SK-N-SH treated with all-trans-retinoic acid at 6 μM for 48 hours (cell line): ENCODE results near the gene TRIM37.

Experiments
- ATAC-seq: fragments of 200-7000 bp; cut with Tn5 transposase; 3 replicates; pipeline ENCODE4 v1.9.1; 2020; ENCODE audit warnings: mild to moderate bottlenecking, moderate library complexity
- BACH2 ChIP-seq: fragments of 250-450 bp; sonication (Bioruptor Pico); IDR thresholded peaks from 2 replicates; pipeline ENCODE4 v1.9.0; 2021; ENCODE audit warnings: mild to moderate bottlenecking, borderline replicate concordance
- CSDC2 ChIP-seq: fragments of 250-450 bp; sonication (Bioruptor Pico); IDR thresholded peaks from 2 replicates; pipeline ENCODE4 v1.5.0; 2020; ENCODE audit warnings: mild to moderate bottlenecking, moderate library complexity
- ESRRG ChIP-seq: fragments of 250-450 bp; sonication (Bioruptor Pico); IDR thresholded peaks from 2 replicates; pipeline ENCODE4 v1.6.1; 2021; ENCODE audit warnings: mild to moderate bottlenecking
- GLIS3 ChIP-seq: fragments of 250-450 bp; sonication (Bioruptor Pico); IDR thresholded peaks from 2 replicates; pipeline ENCODE4 v1.5.0; 2020; ENCODE audit warnings: mild to moderate bottlenecking, moderate library complexity
- OSR1 ChIP-seq: fragments of 250-450 bp; sonication (Bioruptor Pico); IDR thresholded peaks from 2 replicates; pipeline ENCODE4 v1.8.0; 2022; ENCODE audit warnings: moderate library complexity, mild to moderate bottlenecking, inconsistent platforms
- PPARA ChIP-seq: fragments of 250-450 bp; sonication (Bioruptor Pico); IDR thresholded peaks from 2 replicates; pipeline ENCODE4 v1.5.0; 2020; ENCODE audit warnings: mild to moderate bottlenecking, borderline replicate concordance
- RARB ChIP-seq: fragments of 250-450 bp; sonication (Bioruptor Pico); IDR thresholded peaks from 2 replicates; pipeline ENCODE4 v1.8.0; 2021; ENCODE audit warnings: mild to moderate bottlenecking, moderate library complexity
- SNAI2 ChIP-seq: fragments of 250-450 bp; sonication (Bioruptor Pico); IDR thresholded peaks from 2 replicates; pipeline ENCODE4 v1.5.0; 2020; ENCODE audit warnings: mild to moderate bottlenecking, moderate library complexity
- TCF4 ChIP-seq: fragments of 250-450 bp; sonication (Bioruptor Pico); IDR thresholded peaks from 2 replicates; pipeline ENCODE4 v1.8.0; 2021; ENCODE audit warnings: mild to moderate bottlenecking, moderate library complexity, borderline replicate concordance
- ZC3H10 ChIP-seq: fragments of 250-450 bp; sonication (Bioruptor Pico); IDR thresholded peaks from 2 replicates; pipeline ENCODE4 v1.5.1; 2021; ENCODE audit warnings: mild to moderate bottlenecking, moderate library complexity
- ZFP3 ChIP-seq: fragments of 250-450 bp; sonication (Bioruptor Pico); IDR thresholded peaks from 2 replicates; pipeline ENCODE4 v1.5.0; 2020; ENCODE audit warnings: mild to moderate bottlenecking, moderate library complexity
- ZFP30 ChIP-seq: fragments of 450-650 bp; formaldehyde crosslinking; IDR thresholded peaks from 2 replicates; pipeline ENCODE4 v1.5.0; 2022; ENCODE audit warnings: mild to moderate bottlenecking, moderate library complexity
- ZNF565 ChIP-seq: fragments of 450-650 bp; formaldehyde crosslinking; conservative IDR thresholded peaks from 2 replicates; pipeline ENCODE4 v1.5.0; 2020; ENCODE audit warnings: low read depth, mild to moderate bottlenecking, moderate library complexity
- ZNF70 ChIP-seq: fragments of 450-650 bp; formaldehyde crosslinking; IDR thresholded peaks from 2 replicates; pipeline ENCODE4 v1.5.0; 2020; ENCODE audit warnings: mild to moderate bottlenecking, moderate library complexity
- ZNF8 ChIP-seq: fragments of 450-650 bp; formaldehyde crosslinking; IDR thresholded peaks from 2 replicates; pipeline ENCODE4 v1.5.0; 2020; ENCODE audit warnings: mild to moderate bottlenecking, moderate library complexity
- TF ChIP-seq, protein P1 (sequence below): fragments of 250-450 bp; sonication (Bioruptor Pico); IDR thresholded peaks from 2 replicates; pipeline ENCODE4 v1.8.0; 2021; ENCODE audit warnings: low read depth, mild to moderate bottlenecking, moderate library complexity, borderline replicate concordance
- TF ChIP-seq, protein P2 (sequence below): fragments of 250-450 bp; sonication (Bioruptor Pico); IDR thresholded peaks from 2 replicates; pipeline ENCODE4 v1.5.1; 2021; ENCODE audit warnings: mild to moderate bottlenecking, moderate library complexity
- TF ChIP-seq, protein P3 (sequence below): fragments of 250-450 bp; sonication (Bioruptor Pico); IDR thresholded peaks from 2 replicates; pipeline ENCODE4 v1.8.0; 2020; ENCODE audit warnings: mild to moderate bottlenecking, moderate library complexity, borderline replicate concordance
- TF ChIP-seq, protein P4 (sequence below): fragments of 250-450 bp; sonication (Bioruptor Pico); IDR thresholded peaks from 2 replicates; pipeline ENCODE4 v1.5.0; 2020; ENCODE audit warnings: mild to moderate bottlenecking, moderate library complexity
- TF ChIP-seq, protein P5 (sequence below): fragments of 250-450 bp; sonication (Bioruptor Pico); IDR thresholded peaks from 2 replicates; pipeline ENCODE4 v1.5.1; 2020; ENCODE audit warnings: low read depth, mild to moderate bottlenecking, moderate library complexity

The TRIM37 gene

DNA sequence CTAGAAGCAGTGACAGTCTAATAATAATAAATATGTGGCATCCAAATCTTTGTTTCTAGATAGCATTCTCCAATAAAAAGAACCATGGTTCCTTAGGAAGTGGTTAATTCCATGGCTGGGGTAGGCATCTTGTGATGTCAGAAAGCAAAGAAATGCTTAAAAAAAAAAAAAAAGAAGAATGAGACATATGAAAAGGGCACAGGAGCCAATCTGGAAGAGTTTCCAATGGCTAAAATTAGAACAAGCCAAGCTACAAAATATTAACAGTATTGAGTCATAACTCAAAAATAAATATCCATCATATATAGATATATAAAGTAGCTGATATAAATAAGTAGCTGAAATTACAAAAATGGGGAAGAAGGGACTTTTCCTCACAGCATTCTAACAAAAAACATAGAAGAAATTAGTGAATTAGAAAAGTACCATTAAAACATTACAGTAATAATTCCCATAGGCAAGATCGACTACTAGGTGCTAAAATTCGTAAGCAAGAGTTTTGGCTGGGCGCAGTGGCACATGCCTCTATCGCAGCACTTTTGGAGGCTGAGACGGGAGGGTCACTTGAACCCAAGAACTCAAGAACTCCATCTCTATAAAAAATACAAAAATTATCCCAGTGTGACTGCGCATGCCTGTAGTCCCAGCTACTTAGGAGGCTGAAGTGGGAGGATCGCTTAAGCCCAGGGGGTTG is 111.3 kb downstream of the TRIM37 start:
- no peak for ATAC-seq
- no peak for TF ChIP-seq RARB (CRISPR knock-in tag)
- TF ChIP-seq, protein P1, sequence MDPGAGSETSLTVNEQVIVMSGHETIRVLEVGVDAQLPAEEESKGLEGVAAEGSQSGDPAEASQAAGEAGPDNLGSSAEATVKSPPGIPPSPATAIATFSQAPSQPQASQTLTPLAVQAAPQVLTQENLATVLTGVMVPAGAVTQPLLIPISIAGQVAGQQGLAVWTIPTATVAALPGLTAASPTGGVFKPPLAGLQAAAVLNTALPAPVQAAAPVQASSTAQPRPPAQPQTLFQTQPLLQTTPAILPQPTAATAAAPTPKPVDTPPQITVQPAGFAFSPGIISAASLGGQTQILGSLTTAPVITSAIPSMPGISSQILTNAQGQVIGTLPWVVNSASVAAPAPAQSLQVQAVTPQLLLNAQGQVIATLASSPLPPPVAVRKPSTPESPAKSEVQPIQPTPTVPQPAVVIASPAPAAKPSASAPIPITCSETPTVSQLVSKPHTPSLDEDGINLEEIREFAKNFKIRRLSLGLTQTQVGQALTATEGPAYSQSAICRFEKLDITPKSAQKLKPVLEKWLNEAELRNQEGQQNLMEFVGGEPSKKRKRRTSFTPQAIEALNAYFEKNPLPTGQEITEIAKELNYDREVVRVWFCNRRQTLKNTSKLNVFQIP (CRISPR knock-in tag), result no peak
- no peak for TF ChIP-seq PPARA (CRISPR knock-in tag)
- TF ChIP-seq, protein P2, sequence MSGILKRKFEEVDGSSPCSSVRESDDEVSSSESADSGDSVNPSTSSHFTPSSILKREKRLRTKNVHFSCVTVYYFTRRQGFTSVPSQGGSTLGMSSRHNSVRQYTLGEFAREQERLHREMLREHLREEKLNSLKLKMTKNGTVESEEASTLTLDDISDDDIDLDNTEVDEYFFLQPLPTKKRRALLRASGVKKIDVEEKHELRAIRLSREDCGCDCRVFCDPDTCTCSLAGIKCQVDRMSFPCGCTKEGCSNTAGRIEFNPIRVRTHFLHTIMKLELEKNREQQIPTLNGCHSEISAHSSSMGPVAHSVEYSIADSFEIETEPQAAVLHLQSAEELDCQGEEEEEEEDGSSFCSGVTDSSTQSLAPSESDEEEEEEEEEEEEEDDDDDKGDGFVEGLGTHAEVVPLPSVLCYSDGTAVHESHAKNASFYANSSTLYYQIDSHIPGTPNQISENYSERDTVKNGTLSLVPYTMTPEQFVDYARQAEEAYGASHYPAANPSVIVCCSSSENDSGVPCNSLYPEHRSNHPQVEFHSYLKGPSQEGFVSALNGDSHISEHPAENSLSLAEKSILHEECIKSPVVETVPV, result no peak
- TF ChIP-seq OSR1, result no peak
- no peak for TF ChIP-seq TCF4
- no peak for TF ChIP-seq BACH2 (CRISPR knock-in tag)
- TF ChIP-seq ZNF565 (CRISPR knock-in tag), result no peak
- TF ChIP-seq, protein P3, sequence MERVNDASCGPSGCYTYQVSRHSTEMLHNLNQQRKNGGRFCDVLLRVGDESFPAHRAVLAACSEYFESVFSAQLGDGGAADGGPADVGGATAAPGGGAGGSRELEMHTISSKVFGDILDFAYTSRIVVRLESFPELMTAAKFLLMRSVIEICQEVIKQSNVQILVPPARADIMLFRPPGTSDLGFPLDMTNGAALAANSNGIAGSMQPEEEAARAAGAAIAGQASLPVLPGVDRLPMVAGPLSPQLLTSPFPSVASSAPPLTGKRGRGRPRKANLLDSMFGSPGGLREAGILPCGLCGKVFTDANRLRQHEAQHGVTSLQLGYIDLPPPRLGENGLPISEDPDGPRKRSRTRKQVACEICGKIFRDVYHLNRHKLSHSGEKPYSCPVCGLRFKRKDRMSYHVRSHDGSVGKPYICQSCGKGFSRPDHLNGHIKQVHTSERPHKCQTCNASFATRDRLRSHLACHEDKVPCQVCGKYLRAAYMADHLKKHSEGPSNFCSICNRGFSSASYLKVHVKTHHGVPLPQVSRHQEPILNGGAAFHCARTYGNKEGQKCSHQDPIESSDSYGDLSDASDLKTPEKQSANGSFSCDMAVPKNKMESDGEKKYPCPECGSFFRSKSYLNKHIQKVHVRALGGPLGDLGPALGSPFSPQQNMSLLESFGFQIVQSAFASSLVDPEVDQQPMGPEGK (CRISPR knock-in tag), result no peak
- TF ChIP-seq, protein P4, sequence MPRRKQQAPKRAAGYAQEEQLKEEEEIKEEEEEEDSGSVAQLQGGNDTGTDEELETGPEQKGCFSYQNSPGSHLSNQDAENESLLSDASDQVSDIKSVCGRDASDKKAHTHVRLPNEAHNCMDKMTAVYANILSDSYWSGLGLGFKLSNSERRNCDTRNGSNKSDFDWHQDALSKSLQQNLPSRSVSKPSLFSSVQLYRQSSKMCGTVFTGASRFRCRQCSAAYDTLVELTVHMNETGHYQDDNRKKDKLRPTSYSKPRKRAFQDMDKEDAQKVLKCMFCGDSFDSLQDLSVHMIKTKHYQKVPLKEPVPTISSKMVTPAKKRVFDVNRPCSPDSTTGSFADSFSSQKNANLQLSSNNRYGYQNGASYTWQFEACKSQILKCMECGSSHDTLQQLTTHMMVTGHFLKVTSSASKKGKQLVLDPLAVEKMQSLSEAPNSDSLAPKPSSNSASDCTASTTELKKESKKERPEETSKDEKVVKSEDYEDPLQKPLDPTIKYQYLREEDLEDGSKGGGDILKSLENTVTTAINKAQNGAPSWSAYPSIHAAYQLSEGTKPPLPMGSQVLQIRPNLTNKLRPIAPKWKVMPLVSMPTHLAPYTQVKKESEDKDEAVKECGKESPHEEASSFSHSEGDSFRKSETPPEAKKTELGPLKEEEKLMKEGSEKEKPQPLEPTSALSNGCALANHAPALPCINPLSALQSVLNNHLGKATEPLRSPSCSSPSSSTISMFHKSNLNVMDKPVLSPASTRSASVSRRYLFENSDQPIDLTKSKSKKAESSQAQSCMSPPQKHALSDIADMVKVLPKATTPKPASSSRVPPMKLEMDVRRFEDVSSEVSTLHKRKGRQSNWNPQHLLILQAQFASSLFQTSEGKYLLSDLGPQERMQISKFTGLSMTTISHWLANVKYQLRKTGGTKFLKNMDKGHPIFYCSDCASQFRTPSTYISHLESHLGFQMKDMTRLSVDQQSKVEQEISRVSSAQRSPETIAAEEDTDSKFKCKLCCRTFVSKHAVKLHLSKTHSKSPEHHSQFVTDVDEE (CRISPR knock-in tag), result no peak
- TF ChIP-seq ESRRG (CRISPR knock-in tag), result no peak
- no peak for TF ChIP-seq GLIS3 (CRISPR knock-in tag)
- TF ChIP-seq CSDC2 (CRISPR knock-in tag), result no peak
- TF ChIP-seq ZNF70, result no peak
- no peak for TF ChIP-seq ZC3H10
- TF ChIP-seq, all 23 proteins: peak for 0

DNA sequence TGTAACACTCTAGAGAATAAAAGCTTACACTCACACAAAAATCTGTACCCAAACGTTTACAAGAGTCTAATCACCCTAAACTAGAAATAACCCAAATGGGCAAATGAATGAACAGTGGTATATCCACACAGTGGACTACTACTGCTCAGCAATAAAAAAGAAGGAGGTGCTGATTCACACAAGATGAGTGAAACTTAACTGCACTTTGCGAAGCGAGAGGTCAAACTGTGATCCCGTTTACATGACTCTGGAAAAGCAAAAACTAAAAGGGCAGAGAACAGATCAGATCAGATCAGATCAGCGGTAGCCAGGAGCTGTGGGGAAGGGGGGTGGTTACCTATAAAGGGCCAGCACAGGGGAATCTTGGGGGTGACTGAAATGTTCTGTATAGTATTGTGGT is 113.4 kb downstream of the TRIM37 start:
- TF ChIP-seq SNAI2 (CRISPR knock-in tag), result no peak
- no peak for TF ChIP-seq ZNF8 (CRISPR knock-in tag)
- TF ChIP-seq RARB (CRISPR knock-in tag), result no peak
- no peak for TF ChIP-seq ZFP3 (CRISPR knock-in tag)
- no peak for TF ChIP-seq ZFP30 (CRISPR knock-in tag)
- TF ChIP-seq PPARA (CRISPR knock-in tag), result no peak
- TF ChIP-seq, protein P1 (CRISPR knock-in tag), result no peak
- no peak for TF ChIP-seq ZC3H10
- TF ChIP-seq, protein P5, sequence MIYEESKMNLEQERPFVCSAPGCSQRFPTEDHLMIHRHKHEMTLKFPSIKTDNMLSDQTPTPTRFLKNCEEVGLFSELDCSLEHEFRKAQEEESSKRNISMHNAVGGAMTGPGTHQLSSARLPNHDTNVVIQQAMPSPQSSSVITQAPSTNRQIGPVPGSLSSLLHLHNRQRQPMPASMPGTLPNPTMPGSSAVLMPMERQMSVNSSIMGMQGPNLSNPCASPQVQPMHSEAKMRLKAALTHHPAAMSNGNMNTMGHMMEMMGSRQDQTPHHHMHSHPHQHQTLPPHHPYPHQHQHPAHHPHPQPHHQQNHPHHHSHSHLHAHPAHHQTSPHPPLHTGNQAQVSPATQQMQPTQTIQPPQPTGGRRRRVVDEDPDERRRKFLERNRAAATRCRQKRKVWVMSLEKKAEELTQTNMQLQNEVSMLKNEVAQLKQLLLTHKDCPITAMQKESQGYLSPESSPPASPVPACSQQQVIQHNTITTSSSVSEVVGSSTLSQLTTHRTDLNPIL (CRISPR knock-in tag), result no peak
- TF ChIP-seq ESRRG (CRISPR knock-in tag), result no peak
- TF ChIP-seq GLIS3 (CRISPR knock-in tag), result no peak
- no peak for TF ChIP-seq ZNF565 (CRISPR knock-in tag)
- no peak for TF ChIP-seq TCF4
- TF ChIP-seq OSR1, result no peak
- TF ChIP-seq, protein P3 (CRISPR knock-in tag), result no peak
- TF ChIP-seq ZNF70, result no peak
- TF ChIP-seq CSDC2 (CRISPR knock-in tag), result no peak
- no peak for ATAC-seq
